T-cell (primary cell): ENCODE data around the gene SIPA1L2. TPM values are rescaled to one million over a fixed set of nuclear protein-coding genes. Genes with fewer than 3 reads are reported as not detected.

Experiments used
- ATAC-seq, 4 experiments: fragments of 200-7000 bp in 3 of 4; fragments of 150-1000 bp in 1 of 4; cut with Tn5 transposase; replicated peaks in 1 of 4; 1 replicate in 3 of 4; 2 replicates in 1 of 4; pipeline ENCODE4 v1.10.0; 2021; ENCODE audit warnings: moderate library complexity in 3 of 4, mild to moderate bottlenecking in 2 of 4, moderate number of reproducible peaks in 1 of 4
- CTCF ChIA-PET, 2 donors: fragments of 300-600 bp; sonication (Branson Sonifier 250); formaldehyde crosslinking; loops; one replicate each; lab custom pipeline; 2022; ENCODE audit warnings: antibody characterized with exemption in 2 of 2; lab: Charles Lee
- POLR2A ChIA-PET, 2 donors: fragments of 300-600 bp; sonication (Branson Sonifier 250); formaldehyde crosslinking; loops; one replicate each; lab custom pipeline; 2022; ENCODE audit warnings: antibody characterized with exemption in 2 of 2; lab: Charles Lee
- DNase-seq, 35 experiments: peaks; one replicate each; pipeline versions ENCODE4 v3.0.0 to v3.0.0-alpha.2; 2013 to 2023
- H3K27ac ChIP-seq: one replicate; pipeline ENCODE4 v1.5.1; 2013; ENCODE audit warnings: low read length
- H3K27me3 ChIP-seq, 2 experiments: replicated peaks in 1 of 2; 1 replicate in 1 of 2; 2 replicates in 1 of 2; pipeline versions ENCODE4 v1.6.1 to v1.7.0; 2013; ENCODE audit warnings: low read length in 1 of 2, mixed read lengths in 1 of 2; ENCODE audit not compliant: control insufficient read depth in 2 of 2, insufficient read depth in 2 of 2; ENCODE audit errors: extremely low read depth in 1 of 2
- H3K36me3 ChIP-seq, 2 donors: 1 replicate in 1 of 2; 2 replicates in 1 of 2; pipeline versions ENCODE4 v1.6.1 to v1.7.0; 2013; ENCODE audit warnings: low read length in 1 of 2; ENCODE audit not compliant: control insufficient read depth in 2 of 2, insufficient read depth in 1 of 2; ENCODE audit errors: extremely low read depth in 1 of 2
- H3K4me1 ChIP-seq, 2 experiments: 1 replicate in 1 of 2; 2 replicates in 1 of 2; pipeline versions ENCODE4 v1.6.1 to v1.7.0; 2013; ENCODE audit warnings: low read length in 2 of 2, mixed read lengths in 1 of 2; ENCODE audit not compliant: insufficient read depth in 2 of 2, control insufficient read depth in 1 of 2; ENCODE audit errors: extremely low read depth in 1 of 2
- H3K4me3 ChIP-seq, 2 donors: 1 replicate in 1 of 2; 2 replicates in 1 of 2; pipeline versions ENCODE4 v1.5.1 to v1.7.0; 2013; ENCODE audit warnings: mild to moderate bottlenecking in 2 of 2, low read length in 1 of 2, moderate library complexity in 1 of 2; ENCODE audit not compliant: control insufficient read depth in 1 of 2; ENCODE audit errors: extremely low read depth in 1 of 2
- H3K9me3 ChIP-seq: 2 replicates; pipeline ENCODE4 v1.7.0; 2013
- H3K27ac Mint-ChIP-seq, 2 donors: one replicate each; pipeline ENCODE4 v1.8.0; 2020 to 2021; ENCODE audit warnings: mild to moderate bottlenecking in 2 of 2, mixed read lengths in 2 of 2
- H3K27me3 Mint-ChIP-seq, 2 donors: one replicate each; pipeline ENCODE4 v1.8.0; 2021 to 2022; ENCODE audit warnings: mixed read lengths in 2 of 2
- H3K36me3 Mint-ChIP-seq: one replicate; pipeline ENCODE4 v1.8.0; 2021; ENCODE audit warnings: mixed read lengths
- H3K4me1 Mint-ChIP-seq, 3 donors: one replicate each; pipeline ENCODE4 v1.8.0; 2020 to 2022; ENCODE audit warnings: mixed read lengths in 3 of 3, mild to moderate bottlenecking in 1 of 3
- H3K4me3 Mint-ChIP-seq, 3 donors: one replicate each; pipeline ENCODE4 v1.8.0; 2020 to 2022; ENCODE audit warnings: mild to moderate bottlenecking in 3 of 3, mixed read lengths in 3 of 3, moderate library complexity in 3 of 3
- H3K9me3 Mint-ChIP-seq, 3 donors: one replicate each; pipeline ENCODE4 v1.8.0; 2020 to 2022; ENCODE audit warnings: mixed read lengths in 3 of 3
- WGBS: methylation state at CpG from one replicate; pipeline ENCODE4 v1.1.5; 2013; ENCODE audit warnings: missing lambda C conversion rate; ENCODE audit not compliant: insufficient coverage; 5-methylcytosine and 5-hydroxymethylcytosine counted together
- total RNA-seq, 35 experiments: library from RNA in 6 of 35; stranded (reverse) in 6 of 35; fragments of 120-200 nt in 1 of 35; gene quantifications; one replicate each; pipeline versions ENCODE4 v1.2.1 to v1.2.4 and lab custom pipeline; 2013 to 2026

The SIPA1L2 gene
- total RNA-seq, 5 donors from 2014 or later (not counting 1 experiment from before 2014, with no cell fraction given), result 0.70 to 3.3 (median 1.2) TPM

DNA sequence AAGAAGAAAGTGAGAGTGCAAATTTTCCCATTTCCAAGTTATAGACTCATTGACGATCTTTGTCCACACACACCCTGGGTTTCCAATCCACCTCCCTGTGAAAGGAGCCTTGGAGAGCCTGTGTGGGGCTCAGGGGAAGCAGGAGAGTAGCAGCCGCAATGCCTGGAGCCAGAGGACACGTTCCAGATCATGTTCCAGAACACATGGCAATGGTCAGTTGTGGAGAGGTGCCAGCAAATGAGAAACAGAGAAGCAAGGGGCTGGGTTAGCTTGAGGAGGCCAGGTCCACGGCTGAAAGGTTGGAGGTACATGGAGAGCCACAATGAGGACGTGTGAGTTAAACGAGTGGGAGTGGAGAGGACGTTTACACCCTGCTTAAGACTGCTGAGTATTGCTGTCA, 33.0 kb upstream of the SIPA1L2 start:
- no peaks in the 10 kb centered on the region for H3K4me1 ChIP-seq
- no peaks in the 10 kb centered on the region for H3K36me3 Mint-ChIP-seq
- no peaks in the 10 kb centered on the region for H3K27me3 ChIP-seq
- DNase-seq (no peak), ATAC-seq (no peak)
- H3K27ac Mint-ChIP-seq, result no peak overlapping the region
- no peak overlapping the region for H3K4me3 Mint-ChIP-seq
- ChIA-PET POLR2A (no interaction called here), CTCF (interaction anchor here in 1 of 2 donors (0.6 kb wide), 1 partner anchor 1304 kb away, joined by 3 read pairs; no protein-coding TSS in a partner anchor)
- no peaks in the 10 kb centered on the region for H3K36me3 ChIP-seq
- H3K9me3 Mint-ChIP-seq, result no peaks in the 10 kb centered on the region
- H3K27me3 Mint-ChIP-seq, result peaks cover 10 to 11% of the 10 kb centered on the region in 2 donors
- H3K4me1 Mint-ChIP-seq, result peaks cover 8 to 9% (median 8%) of the 10 kb centered on the region in 3 donors
- H3K4me3 ChIP-seq, result no peak overlapping the region
- no peak overlapping the region for H3K27ac ChIP-seq
- WGBS, result 71% methylated on average over 6 of the region's 7 CpGs
- H3K9me3 ChIP-seq, result no peaks in the 10 kb centered on the region

DNA sequence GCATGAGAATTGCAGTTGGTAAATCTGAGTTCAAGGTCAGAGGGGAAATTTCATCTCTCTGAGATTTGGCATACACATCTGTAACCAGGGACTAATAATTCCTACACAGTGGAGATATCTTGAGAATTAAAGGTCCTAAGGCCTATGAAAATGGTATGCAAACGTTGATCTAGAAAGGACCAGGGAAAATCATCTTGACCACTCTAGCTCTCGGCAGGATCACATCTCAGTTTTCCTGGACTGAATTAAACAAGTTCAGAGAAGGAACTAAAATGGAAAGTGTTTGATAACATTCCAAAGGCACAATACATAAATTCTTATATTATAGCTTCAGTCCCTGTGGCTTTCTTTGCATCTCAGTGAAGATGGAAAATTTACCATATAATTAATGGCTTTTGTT, 28.5 kb upstream of the SIPA1L2 start:
- Histone ChIP-seq H3K27ac (no peak overlapping the region), H3K4me1 (no peaks in the 10 kb centered on the region), H3K27me3 (peaks cover 0 to 2% of the 10 kb centered on the region in 2 experiments), H3K36me3 (no peaks in the 10 kb centered on the region), H3K9me3 (no peaks in the 10 kb centered on the region), H3K4me3 (no peak overlapping the region)
- Mint-ChIP-seq H3K4me1 (peaks cover 0 to 3% (median 0%) of the 10 kb centered on the region in 3 donors), H3K36me3 (no peaks in the 10 kb centered on the region), H3K4me3 (no peak overlapping the region), H3K9me3 (no peaks in the 10 kb centered on the region), H3K27me3 (peaks cover 16 to 19% of the 10 kb centered on the region in 2 donors), H3K27ac (no peak overlapping the region)
- no CpG with 5 or more reads among the region's 2 CpGs for WGBS
- DNase-seq (no peak), ATAC-seq (no peak)
- ChIA-PET POLR2A (no interaction called here), CTCF (no interaction called here)

- Histone ChIP-seq H3K4me1 (no peaks in the 10 kb centered on the region), H3K27ac (no peak overlapping the region), H3K27me3 (peaks cover 0 to 2% of the 10 kb centered on the region in 2 experiments), H3K9me3 (no peaks in the 10 kb centered on the region), H3K36me3 (no peaks in the 10 kb centered on the region), H3K4me3 (no peak overlapping the region)
- Mint-ChIP-seq H3K4me3 (no peak overlapping the region), H3K9me3 (no peaks in the 10 kb centered on the region), H3K36me3 (no peaks in the 10 kb centered on the region), H3K4me1 (peaks cover 0 to 3% (median 0%) of the 10 kb centered on the region in 3 donors), H3K27me3 (peaks cover 15 to 19% of the 10 kb centered on the region in 2 donors), H3K27ac (no peak overlapping the region)
- no CpG with 5 or more reads among the region's 3 CpGs for WGBS
- POLR2A ChIA-PET, result no interaction called here
- no peak for DNase-seq
- no peak for ATAC-seq
- CTCF ChIA-PET, result no interaction called here
These were observed 27.6 kb upstream of the SIPA1L2 start for GRCh38 chr1:232657426-232658005.

GRCh38 chr1:232655746-232656085, 25.8 kb upstream of the SIPA1L2 start:
- Histone ChIP-seq H3K4me3 (no peak overlapping the region), H3K27ac (no peak overlapping the region), H3K27me3 (peaks cover 0 to 2% of the 10 kb centered on the region in 2 experiments), H3K36me3 (no peaks in the 10 kb centered on the region), H3K9me3 (no peaks in the 10 kb centered on the region), H3K4me1 (no peaks in the 10 kb centered on the region)
- POLR2A ChIA-PET, result no interaction called here
- WGBS, result 80% methylated on average over 1 of the region's 4 CpGs
- ATAC-seq, result no peak
- CTCF ChIA-PET, result no interaction called here
- no peaks in the 10 kb centered on the region for H3K36me3 Mint-ChIP-seq
- no peak overlapping the region for H3K27ac Mint-ChIP-seq
- no peak for DNase-seq
- H3K9me3 Mint-ChIP-seq, result no peaks in the 10 kb centered on the region
- H3K4me3 Mint-ChIP-seq, result no peak overlapping the region
- H3K27me3 Mint-ChIP-seq, result peaks cover 8 to 12% of the 10 kb centered on the region in 2 donors
- H3K4me1 Mint-ChIP-seq, result peaks cover 0 to 3% (median 0%) of the 10 kb centered on the region in 3 donors

GRCh38 chr1:232655028-232655745, 25.3 kb upstream of the SIPA1L2 start:
- no peak overlapping the region for H3K27ac Mint-ChIP-seq
- no peaks in the 10 kb centered on the region for H3K36me3 ChIP-seq
- ATAC-seq (no peak), DNase-seq (no peak)
- H3K36me3 Mint-ChIP-seq, result no peaks in the 10 kb centered on the region
- H3K9me3 Mint-ChIP-seq, result peaks cover 0 to under 1% (median 0%) of the 10 kb centered on the region in 3 donors
- no peaks in the 10 kb centered on the region for H3K9me3 ChIP-seq
- WGBS, result no CpG with 5 or more reads among the region's 5 CpGs
- CTCF ChIA-PET, result no interaction called here
- H3K4me1 ChIP-seq, result no peaks in the 10 kb centered on the region
- H3K27ac ChIP-seq, result no peak overlapping the region
- peaks cover 0 to 3% (median 0%) of the 10 kb centered on the region in 3 donors for H3K4me1 Mint-ChIP-seq
- H3K27me3 ChIP-seq, result peaks cover 0 to 2% of the 10 kb centered on the region in 2 experiments
- H3K27me3 Mint-ChIP-seq, result peaks cover 7 to 9% of the 10 kb centered on the region in 2 donors
- POLR2A ChIA-PET, result no interaction called here
- no peak overlapping the region for H3K4me3 Mint-ChIP-seq
- no peak overlapping the region for H3K4me3 ChIP-seq

DNA sequence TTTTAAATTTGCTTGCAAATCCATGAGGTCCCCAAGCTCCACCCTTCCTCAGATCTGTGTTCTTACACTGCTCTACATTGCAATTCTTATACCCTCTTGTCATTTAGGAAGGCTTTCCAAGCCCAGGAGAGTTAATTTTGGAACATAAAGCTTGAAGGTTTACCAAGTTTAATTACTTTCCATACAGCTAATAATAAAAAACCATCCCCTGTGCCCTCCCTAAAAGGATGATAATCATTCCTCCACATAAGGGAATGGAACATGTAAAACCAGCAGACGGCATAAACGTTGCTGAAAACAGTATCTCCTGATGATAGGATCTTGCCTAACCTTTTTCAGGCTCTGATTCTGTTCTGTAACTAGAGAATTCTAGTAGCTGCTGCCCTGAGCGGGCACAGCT, 23.9 kb upstream of the SIPA1L2 start:
- peaks cover 0 to 2% of the 10 kb centered on the region in 2 experiments for H3K27me3 ChIP-seq
- peaks cover 0 to 7% (median 0%) of the 10 kb centered on the region in 3 donors for H3K9me3 Mint-ChIP-seq
- no peak overlapping the region for H3K27ac ChIP-seq
- H3K4me1 Mint-ChIP-seq, result peaks cover 0 to 3% (median 0%) of the 10 kb centered on the region in 3 donors
- ATAC-seq (no peak), DNase-seq (no peak)
- H3K27me3 Mint-ChIP-seq, result peaks cover 7 to 9% of the 10 kb centered on the region in 2 donors
- WGBS, result 79% methylated on average over 2 of the region's 3 CpGs
- no peak overlapping the region for H3K27ac Mint-ChIP-seq
- H3K4me1 ChIP-seq, result no peaks in the 10 kb centered on the region
- no peak overlapping the region for H3K4me3 Mint-ChIP-seq
- H3K36me3 ChIP-seq, result no peaks in the 10 kb centered on the region
- POLR2A ChIA-PET, result no interaction called here
- no peaks in the 10 kb centered on the region for H3K36me3 Mint-ChIP-seq
- no peaks in the 10 kb centered on the region for H3K9me3 ChIP-seq
- CTCF ChIA-PET, result no interaction called here
- H3K4me3 ChIP-seq, result no peak overlapping the region
